ENCODE results near the gene ANKRD6. TPM values are rescaled to one million over a fixed set of nuclear protein-coding genes. Genes with fewer than 3 reads are reported as not detected.
A peak's percentile ranks its signal among the peaks of the same experiment; 100 is the strongest.

ANKRD6 gene
- total RNA-seq, 1 donor from 2014 or later, result 43.5 TPM

DNA sequence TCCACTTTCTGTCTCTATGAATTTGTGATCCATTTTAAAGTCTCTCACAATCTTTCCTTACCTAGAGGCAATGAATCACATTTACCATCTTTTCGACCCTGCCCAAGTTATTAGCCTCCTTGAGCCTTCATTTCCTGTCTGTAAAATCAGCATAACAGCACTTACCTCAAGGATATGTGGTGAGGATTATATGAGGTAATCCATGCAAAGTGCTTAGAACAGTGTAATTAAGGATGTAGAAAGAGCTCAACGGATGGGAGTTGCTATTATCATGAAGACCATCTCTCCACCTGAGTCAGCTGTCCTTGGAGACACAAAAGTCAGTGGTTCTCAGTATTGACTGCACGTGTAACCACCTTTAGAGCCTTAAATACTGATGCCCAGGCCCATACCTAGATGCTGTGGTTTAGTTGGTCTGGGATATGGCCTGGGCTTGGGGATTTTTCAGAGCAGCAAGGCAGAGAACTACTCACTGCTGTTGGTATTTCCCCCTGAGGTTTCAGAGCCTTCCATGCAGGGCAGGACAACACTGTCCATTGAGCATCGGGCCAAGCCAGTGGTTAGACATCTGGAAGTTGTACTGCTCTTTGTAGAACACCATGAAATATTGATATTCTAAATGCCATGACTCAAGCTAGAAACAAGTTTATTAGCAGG lies 149.8 kb downstream of the ANKRD6 start:
- H3K36me3 Mint-ChIP-seq, result peaks cover 2% of the 10 kb centered on the region
- H3K4me3 Mint-ChIP-seq, result no peak overlapping the region
- H3K27me3 Mint-ChIP-seq (ENCODE audit: low read depth), result no peaks in the 10 kb centered on the region
- no peak for DNase-seq (ENCODE audit: low spot score in 2 of 2, unreplicated experiment in 2 of 2)
- H3K27ac Mint-ChIP-seq, result no peak overlapping the region
- TF ChIP-seq, protein P1, sequence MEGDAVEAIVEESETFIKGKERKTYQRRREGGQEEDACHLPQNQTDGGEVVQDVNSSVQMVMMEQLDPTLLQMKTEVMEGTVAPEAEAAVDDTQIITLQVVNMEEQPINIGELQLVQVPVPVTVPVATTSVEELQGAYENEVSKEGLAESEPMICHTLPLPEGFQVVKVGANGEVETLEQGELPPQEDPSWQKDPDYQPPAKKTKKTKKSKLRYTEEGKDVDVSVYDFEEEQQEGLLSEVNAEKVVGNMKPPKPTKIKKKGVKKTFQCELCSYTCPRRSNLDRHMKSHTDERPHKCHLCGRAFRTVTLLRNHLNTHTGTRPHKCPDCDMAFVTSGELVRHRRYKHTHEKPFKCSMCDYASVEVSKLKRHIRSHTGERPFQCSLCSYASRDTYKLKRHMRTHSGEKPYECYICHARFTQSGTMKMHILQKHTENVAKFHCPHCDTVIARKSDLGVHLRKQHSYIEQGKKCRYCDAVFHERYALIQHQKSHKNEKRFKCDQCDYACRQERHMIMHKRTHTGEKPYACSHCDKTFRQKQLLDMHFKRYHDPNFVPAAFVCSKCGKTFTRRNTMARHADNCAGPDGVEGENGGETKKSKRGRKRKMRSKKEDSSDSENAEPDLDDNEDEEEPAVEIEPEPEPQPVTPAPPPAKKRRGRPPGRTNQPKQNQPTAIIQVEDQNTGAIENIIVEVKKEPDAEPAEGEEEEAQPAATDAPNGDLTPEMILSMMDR (IDR thresholded peaks at IDR 0.05; ENCODE audit: unreplicated experiment), result no peak
- no peaks in the 10 kb centered on the region for H3K9me3 Mint-ChIP-seq
- peaks cover 21% of the 10 kb centered on the region for H3K4me1 Mint-ChIP-seq

DNA sequence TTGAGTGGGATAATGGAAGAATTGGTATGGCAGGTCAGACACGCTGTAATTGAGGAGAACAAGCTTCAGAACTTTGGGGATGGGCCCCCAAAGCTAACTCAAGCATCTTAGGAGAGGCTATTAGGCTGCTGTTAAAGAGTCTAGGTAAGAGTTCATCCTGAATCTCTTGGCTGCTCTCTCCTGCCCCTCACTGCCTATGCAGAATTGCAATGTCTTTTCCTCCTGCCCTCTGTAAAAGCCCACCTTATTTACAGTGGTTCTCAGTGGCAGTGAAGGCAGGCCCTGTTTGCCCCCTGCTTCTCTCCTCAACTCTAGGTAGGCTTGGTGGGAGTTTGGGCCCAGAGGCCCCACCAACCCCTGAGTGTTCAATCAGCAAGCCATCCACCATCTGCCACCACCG lies 150.6 kb downstream of the ANKRD6 start:
- no peak for DNase-seq (ENCODE audit: low spot score in 2 of 2, unreplicated experiment in 2 of 2)
- H3K9me3 Mint-ChIP-seq, result no peaks in the 10 kb centered on the region
- TF ChIP-seq, protein P1 (IDR thresholded peaks at IDR 0.05; ENCODE audit: unreplicated experiment), result no peak
- peaks cover 21% of the 10 kb centered on the region for H3K4me1 Mint-ChIP-seq
- H3K27ac Mint-ChIP-seq, result peak overlapping the region; percentile 85
- H3K27me3 Mint-ChIP-seq (ENCODE audit: low read depth), result no peaks in the 10 kb centered on the region
- H3K4me3 Mint-ChIP-seq, result no peak overlapping the region
- H3K36me3 Mint-ChIP-seq, result peaks cover 2% of the 10 kb centered on the region

DNA sequence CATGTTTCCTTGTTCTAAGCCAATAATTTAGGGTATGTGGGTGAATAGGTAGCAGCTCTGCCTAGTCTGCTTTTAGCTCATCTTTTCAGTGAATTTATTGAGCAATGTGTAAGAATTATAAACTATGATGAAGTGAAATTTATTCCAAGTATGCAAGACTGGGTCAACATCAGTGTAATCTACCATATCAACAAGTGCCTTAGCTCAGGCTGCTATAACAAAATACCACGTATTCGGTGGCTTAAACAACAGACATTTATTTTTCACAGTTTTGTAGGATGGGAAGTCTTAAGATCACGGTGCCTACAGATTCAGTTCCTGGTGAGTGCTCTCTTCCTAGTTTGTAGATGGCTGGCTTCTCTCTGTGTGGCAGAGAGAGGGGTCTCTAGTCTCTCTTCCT lies 151.6 kb downstream of the ANKRD6 start:
- Mint-ChIP-seq H3K4me3 (no peak overlapping the region), H3K27me3 (ENCODE audit: low read depth) (no peaks in the 10 kb centered on the region), H3K27ac (peak overlapping the region; percentile 85), H3K9me3 (no peaks in the 10 kb centered on the region), H3K4me1 (peaks cover 24% of the 10 kb centered on the region), H3K36me3 (peaks cover 2% of the 10 kb centered on the region)
- no peak for DNase-seq (ENCODE audit: low spot score in 2 of 2, unreplicated experiment in 2 of 2)
- TF ChIP-seq, protein P1 (IDR thresholded peaks at IDR 0.05; ENCODE audit: unreplicated experiment), result no peak

DNA sequence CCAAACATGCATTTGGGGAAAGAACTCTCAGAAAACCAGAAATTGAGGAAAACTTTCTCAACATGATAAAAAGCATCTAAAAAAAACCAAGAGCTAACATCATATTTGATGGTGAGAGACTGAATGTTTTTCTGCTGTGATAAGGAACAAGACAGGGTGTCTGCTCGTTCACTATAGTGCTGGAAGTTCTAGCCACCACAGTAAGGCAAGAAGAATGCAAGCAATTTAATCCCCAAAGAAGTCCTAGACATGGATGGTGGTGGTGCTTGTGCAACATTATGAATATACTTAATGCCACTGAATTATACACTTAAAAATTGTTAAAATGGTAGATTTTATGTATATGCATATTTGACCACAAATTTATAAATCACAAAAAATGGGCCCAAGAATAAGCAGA lies 152.2 kb downstream of the ANKRD6 start:
- TF ChIP-seq, protein P1 (IDR thresholded peaks at IDR 0.05; ENCODE audit: unreplicated experiment), result no peak
- Mint-ChIP-seq H3K27me3 (ENCODE audit: low read depth) (no peaks in the 10 kb centered on the region), H3K27ac (peak overlapping the region; percentile 85)

DNA sequence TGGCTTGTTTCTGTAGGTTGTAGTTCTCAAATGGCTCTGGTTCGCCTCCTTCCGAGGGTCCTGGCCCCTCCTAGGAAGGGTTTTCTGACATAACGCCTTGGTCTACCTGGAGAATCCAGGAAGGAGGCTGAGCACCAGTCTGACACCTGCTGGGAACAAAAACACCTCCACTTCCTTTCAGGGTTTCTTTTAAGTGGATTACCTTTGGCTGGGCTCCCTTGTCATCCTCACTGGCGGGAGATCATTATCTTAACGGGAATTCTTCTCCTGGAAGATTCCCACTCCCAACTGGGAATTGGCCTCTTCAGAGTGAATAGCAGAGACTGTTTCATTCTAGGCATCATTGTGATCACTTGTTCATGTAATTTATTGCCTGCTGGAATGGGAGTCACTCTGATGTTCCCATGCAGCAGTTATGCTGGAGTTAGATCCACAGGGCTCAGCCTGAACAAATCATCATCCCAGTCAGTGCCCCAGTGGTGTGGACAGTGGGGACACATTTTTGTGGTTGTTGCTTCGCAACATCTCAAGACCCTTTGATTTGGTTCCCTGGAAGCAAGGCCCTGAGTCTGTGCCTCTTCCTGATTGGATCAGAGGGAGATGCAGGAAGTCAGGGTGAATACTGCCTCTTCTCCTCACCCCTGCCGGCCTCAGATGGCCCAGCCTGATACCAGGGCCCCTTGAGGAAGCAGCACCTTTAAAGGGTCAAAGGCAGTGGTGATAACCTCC lies 156.5 kb downstream of the ANKRD6 start:
- H3K9me3 Mint-ChIP-seq, result no peaks in the 10 kb centered on the region
- TF ChIP-seq, protein P1 (IDR thresholded peaks at IDR 0.05; ENCODE audit: unreplicated experiment), result no peak
- H3K27ac Mint-ChIP-seq, result no peak overlapping the region
- H3K27me3 Mint-ChIP-seq (ENCODE audit: low read depth), result no peaks in the 10 kb centered on the region
- DNase-seq (ENCODE audit: low spot score in 2 of 2, unreplicated experiment in 2 of 2), result no peak
- H3K4me1 Mint-ChIP-seq, result peaks cover 13% of the 10 kb centered on the region
- H3K36me3 Mint-ChIP-seq, result no peaks in the 10 kb centered on the region
- no peak overlapping the region for H3K4me3 Mint-ChIP-seq

More for the DNA sequence above, 152.2 kb downstream of the ANKRD6 start:
- Mint-ChIP-seq H3K4me3 (no peak overlapping the region), H3K36me3 (no peaks in the 10 kb centered on the region), H3K4me1 (peaks cover 25% of the 10 kb centered on the region), H3K9me3 (no peaks in the 10 kb centered on the region)
- DNase-seq (ENCODE audit: low spot score in 2 of 2, unreplicated experiment in 2 of 2), result no peak
